ENCODE measurements around the gene CHD6.

The CHD6 gene

GRCh38 chr20:41509316-41510200 lies 108.6 kb downstream of the CHD6 start:
- no peak for DNase-seq (ENCODE audit: low read depth in 2 of 2)

GRCh38 chr20:41508335-41508734 lies 109.8 kb downstream of the CHD6 start:
- no peak for DNase-seq (ENCODE audit: low read depth in 2 of 2)

- DNase-seq (ENCODE audit: low read depth in 2 of 2), result no peak
Measured at GRCh38 chr20:41507851-41508250, 110.3 kb downstream of the CHD6 start.

GRCh38 chr20:41507436-41507835 lies 110.7 kb downstream of the CHD6 start:
- no peak for DNase-seq (ENCODE audit: low read depth in 2 of 2)

- DNase-seq (ENCODE audit: low read depth in 2 of 2), result no peak
Measured at GRCh38 chr20:41506192-41506915, 111.8 kb downstream of the CHD6 start.

- DNase-seq (ENCODE audit: low read depth in 2 of 2), result no peak
Measured at GRCh38 chr20:41505184-41505583, 113.0 kb downstream of the CHD6 start.

- DNase-seq (ENCODE audit: low read depth in 2 of 2), result no peak
Measured at GRCh38 chr20:41501376-41501775, 116.8 kb downstream of the CHD6 start.

GRCh38 chr20:41499961-41500725 lies 118.0 kb downstream of the CHD6 start:
- no peak for DNase-seq (ENCODE audit: low read depth in 2 of 2)

GRCh38 chr20:41499064-41499463 lies 119.1 kb downstream of the CHD6 start:
- no peak for DNase-seq (ENCODE audit: low read depth in 2 of 2)

- no peak for DNase-seq (ENCODE audit: low read depth in 2 of 2)
Measured at GRCh38 chr20:41497186-41497895, 120.8 kb downstream of the CHD6 start.

GRCh38 chr20:41494451-41494850 lies 123.7 kb downstream of the CHD6 start:
- no peak for DNase-seq (ENCODE audit: low read depth in 2 of 2)

- no peak for DNase-seq (ENCODE audit: low read depth in 2 of 2)
Measured at GRCh38 chr20:41483553-41483930, 134.6 kb downstream of the CHD6 start.

- DNase-seq (ENCODE audit: low read depth in 2 of 2), result no peak
Measured at GRCh38 chr20:41482647-41483552, 135.3 kb downstream of the CHD6 start.

- no peak for DNase-seq (ENCODE audit: low read depth in 2 of 2)
Measured at GRCh38 chr20:41480054-41480770, 138.0 kb downstream of the CHD6 start.

GRCh38 chr20:41479113-41479512 lies 139.1 kb downstream of the CHD6 start:
- DNase-seq (ENCODE audit: low read depth in 2 of 2), result no peak

- DNase-seq (ENCODE audit: low read depth in 2 of 2), result no peak
Measured at GRCh38 chr20:41478026-41478425, 140.2 kb downstream of the CHD6 start.

- DNase-seq (ENCODE audit: low read depth in 2 of 2), result no peak
Measured at GRCh38 chr20:41476446-41476845, 141.7 kb downstream of the CHD6 start.

GRCh38 chr20:41476013-41476441 lies 142.2 kb downstream of the CHD6 start:
- DNase-seq (ENCODE audit: low read depth in 2 of 2), result no peak

GRCh38 chr20:41475503-41475902 lies 142.7 kb downstream of the CHD6 start:
- no peak for DNase-seq (ENCODE audit: low read depth in 2 of 2)
